ENCODE results near the gene MARVELD2.

MARVELD2 gene

DNA sequence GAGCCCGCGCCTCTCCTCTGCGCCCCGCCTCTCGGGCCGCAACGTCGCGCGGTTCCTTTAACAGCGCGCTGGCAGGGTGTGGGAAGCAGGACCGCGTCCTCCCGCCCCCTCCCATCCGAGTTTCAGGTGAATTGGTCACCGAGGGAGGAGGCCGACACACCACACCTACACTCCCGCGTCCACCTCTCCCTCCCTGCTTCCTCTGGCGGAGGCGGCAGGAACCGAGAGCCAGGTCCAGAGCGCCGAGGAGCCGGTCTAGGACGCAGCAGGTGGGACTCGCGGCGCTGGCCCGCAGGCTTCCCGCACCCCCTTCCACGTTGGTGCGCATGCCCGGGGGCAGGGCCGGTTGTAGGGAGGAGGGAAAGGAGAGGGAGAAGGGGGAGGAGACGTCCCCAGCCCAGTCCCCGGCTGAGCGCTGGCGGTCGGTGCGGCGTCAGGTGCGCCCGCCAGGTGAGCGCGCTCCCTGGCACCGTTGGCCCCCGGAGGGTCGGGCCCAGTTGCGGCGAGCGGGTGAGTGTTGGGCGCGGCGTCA is 77.5 kb downstream of the MARVELD2 start, which contains the start of gene OCLN:
TSS of gene OCLN (plus strand) at position 400 of the 532 bp plus-strand sequence. CDS start 11,455 bp downstream, outside the sequence.
- Histone ChIP-seq H3K4me3 (ENCODE audit: low read depth, low read length) (peak within 1 kb of the TSS; percentile 87), H3K9me3 (ENCODE audit: control insufficient read depth, insufficient read depth, low read depth, low read length) (no peaks in the 10 kb centered on the region), H3K4me1 (ENCODE audit: control insufficient read depth, insufficient read depth, low read length) (peaks cover 17% of the 10 kb centered on the region), H3K36me3 (ENCODE audit: control insufficient read depth in 2 of 2, insufficient read depth in 1 of 2, low read length in 2 of 2) (no peaks in the 10 kb centered on the region), H3K27ac (ENCODE audit: extremely low read depth, low read depth, low read length) (peak within 1 kb of the TSS; percentile 93)
- CTCF ChIA-PET, result no interaction called here
- POLR2A ChIA-PET, result interaction anchor here (1.2 to 1.5 kb wide), 4 partner anchors 9 to 28 kb away, joined by 4 to 8 read pairs (median 6); no protein-coding TSS in a partner anchor
- TF ChIP-seq FEZF1 (tag by site-specific recombination; IDR thresholded peaks at IDR 0.05) (no peak), KLF7 (tag by site-specific recombination; IDR thresholded peaks at IDR 0.05; ENCODE audit: borderline replicate concordance) (0 out of 2 replicates have a peak, but pooled peaks have one; percentile 25), ZNF768 (tag by site-specific recombination; IDR thresholded peaks at IDR 0.05) (no peak), ZNF560 (tag by site-specific recombination; IDR thresholded peaks at IDR 0.05; ENCODE audit: borderline replicate concordance) (no peak), ZEB2 (tag by site-specific recombination; IDR thresholded peaks at IDR 0.05) (peak; percentile 97), ZNF248 (tag by site-specific recombination; IDR thresholded peaks at IDR 0.05) (no peak), ZBTB7A (tag by site-specific recombination; IDR thresholded peaks at IDR 0.05; ENCODE audit: low read depth) (no peak), ZNF558 (tag by site-specific recombination; IDR thresholded peaks at IDR 0.05) (no peak), GLIS2 (tag by site-specific recombination; IDR thresholded peaks at IDR 0.05) (peak; percentile 97), ZNF335 (tag by site-specific recombination; conservative IDR thresholded peaks at IDR 0.05) (peak; percentile 60), SETDB1 (IDR thresholded peaks at IDR 0.05; ENCODE audit: insufficient read length, low read length) (no peak), RBAK (tag by site-specific recombination; IDR thresholded peaks at IDR 0.05) (no peak), ZNF624 (tag by site-specific recombination; IDR thresholded peaks at IDR 0.05) (no peak), ZNF223 (tag by site-specific recombination; IDR thresholded peaks at IDR 0.05) (peak; percentile 97), ZNF426 (tag by site-specific recombination; IDR thresholded peaks at IDR 0.05) (no peak), KLF10 (tag by site-specific recombination; IDR thresholded peaks at IDR 0.05) (no peak)
- TF ChIP-seq, protein P1, sequence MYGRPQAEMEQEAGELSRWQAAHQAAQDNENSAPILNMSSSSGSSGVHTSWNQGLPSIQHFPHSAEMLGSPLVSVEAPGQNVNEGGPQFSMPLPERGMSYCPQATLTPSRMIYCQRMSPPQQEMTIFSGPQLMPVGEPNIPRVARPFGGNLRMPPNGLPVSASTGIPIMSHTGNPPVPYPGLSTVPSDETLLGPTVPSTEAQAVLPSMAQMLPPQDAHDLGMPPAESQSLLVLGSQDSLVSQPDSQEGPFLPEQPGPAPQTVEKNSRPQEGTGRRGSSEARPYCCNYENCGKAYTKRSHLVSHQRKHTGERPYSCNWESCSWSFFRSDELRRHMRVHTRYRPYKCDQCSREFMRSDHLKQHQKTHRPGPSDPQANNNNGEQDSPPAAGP (tag by site-specific recombination; IDR thresholded peaks at IDR 0.05), result peak; percentile 13
- TF ChIP-seq, protein P2, sequence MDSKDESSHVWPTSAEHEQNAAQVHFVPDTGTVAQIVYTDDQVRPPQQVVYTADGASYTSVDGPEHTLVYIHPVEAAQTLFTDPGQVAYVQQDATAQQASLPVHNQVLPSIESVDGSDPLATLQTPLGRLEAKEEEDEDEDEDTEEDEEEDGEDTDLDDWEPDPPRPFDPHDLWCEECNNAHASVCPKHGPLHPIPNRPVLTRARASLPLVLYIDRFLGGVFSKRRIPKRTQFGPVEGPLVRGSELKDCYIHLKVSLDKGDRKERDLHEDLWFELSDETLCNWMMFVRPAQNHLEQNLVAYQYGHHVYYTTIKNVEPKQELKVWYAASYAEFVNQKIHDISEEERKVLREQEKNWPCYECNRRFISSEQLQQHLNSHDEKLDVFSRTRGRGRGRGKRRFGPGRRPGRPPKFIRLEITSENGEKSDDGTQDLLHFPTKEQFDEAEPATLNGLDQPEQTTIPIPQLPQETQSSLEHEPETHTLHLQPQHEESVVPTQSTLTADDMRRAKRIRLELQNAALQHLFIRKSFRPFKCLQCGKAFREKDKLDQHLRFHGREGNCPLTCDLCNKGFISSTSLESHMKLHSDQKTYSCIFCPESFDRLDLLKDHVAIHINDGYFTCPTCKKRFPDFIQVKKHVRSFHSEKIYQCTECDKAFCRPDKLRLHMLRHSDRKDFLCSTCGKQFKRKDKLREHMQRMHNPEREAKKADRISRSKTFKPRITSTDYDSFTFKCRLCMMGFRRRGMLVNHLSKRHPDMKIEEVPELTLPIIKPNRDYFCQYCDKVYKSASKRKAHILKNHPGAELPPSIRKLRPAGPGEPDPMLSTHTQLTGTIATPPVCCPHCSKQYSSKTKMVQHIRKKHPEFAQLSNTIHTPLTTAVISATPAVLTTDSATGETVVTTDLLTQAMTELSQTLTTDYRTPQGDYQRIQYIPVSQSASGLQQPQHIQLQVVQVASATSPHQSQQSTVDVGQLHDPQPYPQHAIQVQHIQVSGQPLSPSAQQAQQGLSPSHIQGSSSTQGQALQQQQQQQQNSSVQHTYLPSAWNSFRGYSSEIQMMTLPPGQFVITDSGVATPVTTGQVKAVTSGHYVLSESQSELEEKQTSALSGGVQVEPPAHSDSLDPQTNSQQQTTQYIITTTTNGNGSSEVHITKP (tag by site-specific recombination; IDR thresholded peaks at IDR 0.05), result peak; percentile 67
- TF ChIP-seq, protein P3, sequence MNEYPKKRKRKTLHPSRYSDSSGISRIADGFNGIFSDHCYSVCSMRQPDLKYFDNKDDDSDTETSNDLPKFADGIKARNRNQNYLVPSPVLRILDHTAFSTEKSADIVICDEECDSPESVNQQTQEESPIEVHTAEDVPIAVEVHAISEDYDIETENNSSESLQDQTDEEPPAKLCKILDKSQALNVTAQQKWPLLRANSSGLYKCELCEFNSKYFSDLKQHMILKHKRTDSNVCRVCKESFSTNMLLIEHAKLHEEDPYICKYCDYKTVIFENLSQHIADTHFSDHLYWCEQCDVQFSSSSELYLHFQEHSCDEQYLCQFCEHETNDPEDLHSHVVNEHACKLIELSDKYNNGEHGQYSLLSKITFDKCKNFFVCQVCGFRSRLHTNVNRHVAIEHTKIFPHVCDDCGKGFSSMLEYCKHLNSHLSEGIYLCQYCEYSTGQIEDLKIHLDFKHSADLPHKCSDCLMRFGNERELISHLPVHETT (tag by site-specific recombination; IDR thresholded peaks at IDR 0.05), result 0 out of 2 replicates have a peak, but pooled peaks have one; percentile 24
- TF ChIP-seq, protein P4, sequence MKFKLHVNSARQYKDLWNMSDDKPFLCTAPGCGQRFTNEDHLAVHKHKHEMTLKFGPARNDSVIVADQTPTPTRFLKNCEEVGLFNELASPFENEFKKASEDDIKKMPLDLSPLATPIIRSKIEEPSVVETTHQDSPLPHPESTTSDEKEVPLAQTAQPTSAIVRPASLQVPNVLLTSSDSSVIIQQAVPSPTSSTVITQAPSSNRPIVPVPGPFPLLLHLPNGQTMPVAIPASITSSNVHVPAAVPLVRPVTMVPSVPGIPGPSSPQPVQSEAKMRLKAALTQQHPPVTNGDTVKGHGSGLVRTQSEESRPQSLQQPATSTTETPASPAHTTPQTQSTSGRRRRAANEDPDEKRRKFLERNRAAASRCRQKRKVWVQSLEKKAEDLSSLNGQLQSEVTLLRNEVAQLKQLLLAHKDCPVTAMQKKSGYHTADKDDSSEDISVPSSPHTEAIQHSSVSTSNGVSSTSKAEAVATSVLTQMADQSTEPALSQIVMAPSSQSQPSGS (tag by site-specific recombination; IDR thresholded peaks at IDR 0.05; ENCODE audit: low read depth), result no peak
- TF ChIP-seq, protein P5, sequence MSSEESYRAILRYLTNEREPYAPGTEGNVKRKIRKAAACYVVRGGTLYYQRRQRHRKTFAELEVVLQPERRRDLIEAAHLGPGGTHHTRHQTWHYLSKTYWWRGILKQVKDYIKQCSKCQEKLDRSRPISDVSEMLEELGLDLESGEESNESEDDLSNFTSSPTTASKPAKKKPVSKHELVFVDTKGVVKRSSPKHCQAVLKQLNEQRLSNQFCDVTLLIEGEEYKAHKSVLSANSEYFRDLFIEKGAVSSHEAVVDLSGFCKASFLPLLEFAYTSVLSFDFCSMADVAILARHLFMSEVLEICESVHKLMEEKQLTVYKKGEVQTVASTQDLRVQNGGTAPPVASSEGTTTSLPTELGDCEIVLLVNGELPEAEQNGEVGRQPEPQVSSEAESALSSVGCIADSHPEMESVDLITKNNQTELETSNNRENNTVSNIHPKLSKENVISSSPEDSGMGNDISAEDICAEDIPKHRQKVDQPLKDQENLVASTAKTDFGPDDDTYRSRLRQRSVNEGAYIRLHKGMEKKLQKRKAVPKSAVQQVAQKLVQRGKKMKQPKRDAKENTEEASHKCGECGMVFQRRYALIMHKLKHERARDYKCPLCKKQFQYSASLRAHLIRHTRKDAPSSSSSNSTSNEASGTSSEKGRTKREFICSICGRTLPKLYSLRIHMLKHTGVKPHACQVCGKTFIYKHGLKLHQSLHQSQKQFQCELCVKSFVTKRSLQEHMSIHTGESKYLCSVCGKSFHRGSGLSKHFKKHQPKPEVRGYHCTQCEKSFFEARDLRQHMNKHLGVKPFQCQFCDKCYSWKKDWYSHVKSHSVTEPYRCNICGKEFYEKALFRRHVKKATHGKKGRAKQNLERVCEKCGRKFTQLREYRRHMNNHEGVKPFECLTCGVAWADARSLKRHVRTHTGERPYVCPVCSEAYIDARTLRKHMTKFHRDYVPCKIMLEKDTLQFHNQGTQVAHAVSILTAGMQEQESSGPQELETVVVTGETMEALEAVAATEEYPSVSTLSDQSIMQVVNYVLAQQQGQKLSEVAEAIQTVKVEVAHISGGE (tag by site-specific recombination; conservative IDR thresholded peaks at IDR 0.05; ENCODE audit: low read depth), result 0 out of 2 replicates have a peak, but pooled peaks have one; percentile 12
- TF ChIP-seq, protein P6, sequence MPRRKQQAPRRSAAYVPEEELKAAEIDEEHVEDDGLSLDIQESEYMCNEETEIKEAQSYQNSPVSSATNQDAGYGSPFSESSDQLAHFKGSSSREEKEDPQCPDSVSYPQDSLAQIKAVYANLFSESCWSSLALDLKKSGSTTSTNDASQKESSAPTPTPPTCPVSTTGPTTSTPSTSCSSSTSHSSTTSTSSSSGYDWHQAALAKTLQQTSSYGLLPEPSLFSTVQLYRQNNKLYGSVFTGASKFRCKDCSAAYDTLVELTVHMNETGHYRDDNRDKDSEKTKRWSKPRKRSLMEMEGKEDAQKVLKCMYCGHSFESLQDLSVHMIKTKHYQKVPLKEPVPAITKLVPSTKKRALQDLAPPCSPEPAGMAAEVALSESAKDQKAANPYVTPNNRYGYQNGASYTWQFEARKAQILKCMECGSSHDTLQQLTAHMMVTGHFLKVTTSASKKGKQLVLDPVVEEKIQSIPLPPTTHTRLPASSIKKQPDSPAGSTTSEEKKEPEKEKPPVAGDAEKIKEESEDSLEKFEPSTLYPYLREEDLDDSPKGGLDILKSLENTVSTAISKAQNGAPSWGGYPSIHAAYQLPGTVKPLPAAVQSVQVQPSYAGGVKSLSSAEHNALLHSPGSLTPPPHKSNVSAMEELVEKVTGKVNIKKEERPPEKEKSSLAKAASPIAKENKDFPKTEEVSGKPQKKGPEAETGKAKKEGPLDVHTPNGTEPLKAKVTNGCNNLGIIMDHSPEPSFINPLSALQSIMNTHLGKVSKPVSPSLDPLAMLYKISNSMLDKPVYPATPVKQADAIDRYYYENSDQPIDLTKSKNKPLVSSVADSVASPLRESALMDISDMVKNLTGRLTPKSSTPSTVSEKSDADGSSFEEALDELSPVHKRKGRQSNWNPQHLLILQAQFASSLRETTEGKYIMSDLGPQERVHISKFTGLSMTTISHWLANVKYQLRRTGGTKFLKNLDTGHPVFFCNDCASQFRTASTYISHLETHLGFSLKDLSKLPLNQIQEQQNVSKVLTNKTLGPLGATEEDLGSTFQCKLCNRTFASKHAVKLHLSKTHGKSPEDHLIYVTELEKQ (tag by site-specific recombination; IDR thresholded peaks at IDR 0.05; ENCODE audit: borderline replicate concordance), result no peak

Measured in HEK293 (cell line).